Gastroesophageal sphincter (tissue), 3 donors: ENCODE results near the gene VWA8.

Experiments
- CTCF ChIP-seq, 4 experiments: fragments of 200-600 bp in 2 of 4; fragments of 450-650 bp in 2 of 4; sonication (generic) in 1 of 4; IDR thresholded peaks; one replicate each; pipeline ENCODE4 v1.5.1; 2017 to 2019; ENCODE audit warnings: antibody characterized with exemption in 4 of 4, mild to moderate bottlenecking in 2 of 4, moderate library complexity in 2 of 4
- POLR2A ChIP-seq, 2 donors: fragments of 450-650 bp; IDR thresholded peaks; one replicate each; pipeline ENCODE4 v1.6.1; 2017; ENCODE audit warnings: antibody characterized with exemption in 2 of 2, mild to moderate bottlenecking in 2 of 2, moderate library complexity in 1 of 2
- POLR2AphosphoS5 ChIP-seq: sonication (generic); formaldehyde crosslinking; IDR thresholded peaks from one replicate; pipeline ENCODE4 v1.6.1; 2017; ENCODE audit warnings: antibody characterized with exemption

GRCh38 chr13:41825691-41826090 lies 135.2 kb downstream of the VWA8 start:
- no peak for TF ChIP-seq CTCF (IDR thresholded peaks at IDR 0.05)
- no peak for TF ChIP-seq POLR2AphosphoS5
- TF ChIP-seq POLR2A (IDR thresholded peaks at IDR 0.05) = no peak
